Parathyroid adenoma (tissue), 2 donors: Measurements from ENCODE around the gene DLGAP3.

Source experiments
- H2AFZ ChIP-seq: fragments of 300-600 bp; sonication (generic); one replicate; pipeline ENCODE4 v1.7.0; 2017; ENCODE audit warnings: antibody characterized with exemption, mild to moderate bottlenecking
- H3K27ac ChIP-seq: fragments of 300-600 bp; sonication (generic); one replicate; pipeline ENCODE4 v1.7.0; 2017
- H3K27me3 ChIP-seq: fragments of 300-600 bp; sonication (generic); one replicate; pipeline ENCODE4 v1.7.0; 2017; ENCODE audit warnings: low read length; ENCODE audit not compliant: control insufficient read depth, insufficient read depth
- H3K36me3 ChIP-seq: fragments of 300-600 bp; sonication (generic); one replicate; pipeline ENCODE4 v1.7.0; 2017; ENCODE audit warnings: low read length; ENCODE audit not compliant: control insufficient read depth, insufficient read depth
- H3K4me1 ChIP-seq: fragments of 300-600 bp; sonication (generic); one replicate; pipeline ENCODE4 v1.7.0; 2017; ENCODE audit warnings: control low read depth
- H3K4me2 ChIP-seq: fragments of 300-600 bp; sonication (generic); one replicate; pipeline ENCODE4 v1.7.0; 2017; ENCODE audit warnings: low read length
- H3K4me3 ChIP-seq: fragments of 300-600 bp; sonication (generic); one replicate; pipeline ENCODE4 v1.7.0; 2017; ENCODE audit warnings: low read depth, low read length
- H3K79me2 ChIP-seq: fragments of 300-600 bp; sonication (generic); one replicate; pipeline ENCODE4 v1.7.0; 2017; ENCODE audit warnings: control low read depth
- H3K9ac ChIP-seq: fragments of 300-600 bp; sonication (generic); one replicate; pipeline ENCODE4 v1.7.0; 2017; ENCODE audit warnings: mild to moderate bottlenecking
- H3K9me3 ChIP-seq: fragments of 300-600 bp; sonication (generic); one replicate; pipeline ENCODE4 v1.7.0; 2017; ENCODE audit warnings: low read length; ENCODE audit not compliant: control insufficient read depth
- CTCF ChIP-seq: fragments of 300-600 bp; sonication (generic); IDR thresholded peaks from one replicate; pipeline ENCODE4 v1.7.0; 2017; ENCODE audit warnings: antibody characterized with exemption, mild to moderate bottlenecking
- donor health status: primary hyperparathyroidism.

Gene DLGAP3

GRCh38 chr1:34928066-34928696, 1.3 kb downstream of the DLGAP3 start:
- Histone ChIP-seq H3K27ac (no peak overlapping the region), H3K4me3 (no peak overlapping the region)

DNA sequence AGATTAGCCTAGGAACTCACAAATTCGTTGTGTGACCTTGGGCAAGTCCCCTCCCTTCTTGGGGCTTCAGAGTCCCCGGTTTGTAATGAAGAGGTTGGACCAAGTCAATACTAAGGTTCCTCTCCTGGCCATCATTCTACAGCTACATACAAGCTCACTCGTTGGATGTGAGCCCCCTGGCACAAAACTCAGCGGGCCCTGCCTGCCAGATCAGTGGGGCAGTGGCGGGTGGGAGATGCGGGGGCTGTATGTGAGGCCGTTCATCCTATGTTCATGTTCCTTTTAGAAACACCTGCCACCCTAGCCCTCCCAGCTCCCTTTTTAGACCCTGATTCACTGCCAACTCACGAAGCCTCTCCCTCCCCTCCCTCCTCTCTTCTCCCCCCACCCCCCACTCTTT, 2.1 kb downstream of the DLGAP3 start:
- H3K9ac ChIP-seq: no peak overlapping the region
- no peaks in the 10 kb centered on the region for H3K9me3 ChIP-seq
- H3K79me2 ChIP-seq: no peaks in the 10 kb centered on the region
- H3K27ac ChIP-seq: no peak overlapping the region
- peaks cover 2% of the 10 kb centered on the region for H3K4me1 ChIP-seq
- no peak overlapping the region for H3K4me2 ChIP-seq
- H3K27me3 ChIP-seq: peaks cover 9% of the 10 kb centered on the region
- H3K36me3 ChIP-seq: no peaks in the 10 kb centered on the region
- TF ChIP-seq CTCF: no peak
- no peak overlapping the region for H3K4me3 ChIP-seq
- no peak overlapping the region for H2AFZ ChIP-seq

More at GRCh38 chr1:34928066-34928696, 1.3 kb downstream of the DLGAP3 start:
- no peak overlapping the region for H3K4me2 ChIP-seq
- no peak overlapping the region for H2AFZ ChIP-seq
- H3K4me1 ChIP-seq: peaks cover 2% of the 10 kb centered on the region
- H3K9ac ChIP-seq: no peak overlapping the region
- H3K9me3 ChIP-seq: no peaks in the 10 kb centered on the region
- TF ChIP-seq CTCF: no peak
- H3K27me3 ChIP-seq: peaks cover 9% of the 10 kb centered on the region
- no peaks in the 10 kb centered on the region for H3K79me2 ChIP-seq
- H3K36me3 ChIP-seq: no peaks in the 10 kb centered on the region

DNA sequence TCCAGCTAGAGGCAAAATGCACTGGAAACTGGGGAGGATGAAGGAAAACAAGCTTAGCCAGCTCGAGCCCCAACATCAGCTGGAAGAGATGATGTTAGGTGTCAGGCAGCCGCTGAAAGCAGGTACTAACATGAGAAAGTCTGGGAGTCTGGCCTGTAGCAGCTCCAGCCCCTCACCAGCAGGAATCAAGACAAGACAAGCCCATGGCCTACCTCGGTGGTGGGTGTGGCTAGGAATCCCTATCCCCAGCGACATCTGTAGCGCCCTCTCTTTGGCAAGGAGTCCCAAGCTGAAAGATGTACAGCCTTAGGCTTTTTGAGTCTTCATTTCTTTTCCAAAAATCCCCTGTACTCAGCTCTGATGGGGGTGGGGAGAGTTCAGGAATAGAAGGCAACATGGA, 2.6 kb downstream of the DLGAP3 start:
- TF ChIP-seq CTCF: no peak
- H3K27me3 ChIP-seq: peaks cover 9% of the 10 kb centered on the region
- H3K79me2 ChIP-seq: no peaks in the 10 kb centered on the region

GRCh38 chr1:34926156-34926555, 3.3 kb downstream of the DLGAP3 start:
- TF ChIP-seq CTCF: no peak
- no peaks in the 10 kb centered on the region for H3K9me3 ChIP-seq
- H3K4me3 ChIP-seq: no peak overlapping the region
- H3K4me2 ChIP-seq: no peak overlapping the region
- no peaks in the 10 kb centered on the region for H3K36me3 ChIP-seq
- H3K4me1 ChIP-seq: peaks cover 2% of the 10 kb centered on the region
- no peaks in the 10 kb centered on the region for H3K79me2 ChIP-seq
- peaks cover 9% of the 10 kb centered on the region for H3K27me3 ChIP-seq
- H2AFZ ChIP-seq: no peak overlapping the region
- H3K9ac ChIP-seq: no peak overlapping the region
- no peak overlapping the region for H3K27ac ChIP-seq

More for the DNA sequence above, 2.6 kb downstream of the DLGAP3 start:
- Histone ChIP-seq H3K9ac (no peak overlapping the region), H3K4me2 (no peak overlapping the region), H3K9me3 (no peaks in the 10 kb centered on the region), H3K4me3 (no peak overlapping the region), H3K27ac (no peak overlapping the region), H3K4me1 (peaks cover 2% of the 10 kb centered on the region), H3K36me3 (no peaks in the 10 kb centered on the region), H2AFZ (no peak overlapping the region)

- Histone ChIP-seq H3K9ac (no peak overlapping the region), H3K4me2 (no peak overlapping the region), H3K79me2 (no peaks in the 10 kb centered on the region), H3K4me1 (peaks cover 2% of the 10 kb centered on the region), H3K4me3 (no peak overlapping the region), H2AFZ (no peak overlapping the region), H3K9me3 (no peaks in the 10 kb centered on the region), H3K27ac (no peak overlapping the region), H3K36me3 (no peaks in the 10 kb centered on the region), H3K27me3 (peaks cover 9% of the 10 kb centered on the region)
- TF ChIP-seq CTCF: no peak
Measured at GRCh38 chr1:34925730-34926129, 3.7 kb downstream of the DLGAP3 start.
